Hematopoietic multipotent progenitor cell treated with erythropoietin and hydrocortisone succinate and interleukin-3 and kit ligand, for 6 days (in vitro differentiated cells): ENCODE measurements around the gene SLC22A3.
"Not testable (repeated sequence)": the region's sequence is repeated elsewhere in the genome, so short reads cannot be mapped to it uniquely, and the experiment has no call there.

ENCODE experiments used
- DNase-seq: peaks from one replicate; pipeline ENCODE4 v3.0.0-alpha.2; 2015

SLC22A3 gene

DNA sequence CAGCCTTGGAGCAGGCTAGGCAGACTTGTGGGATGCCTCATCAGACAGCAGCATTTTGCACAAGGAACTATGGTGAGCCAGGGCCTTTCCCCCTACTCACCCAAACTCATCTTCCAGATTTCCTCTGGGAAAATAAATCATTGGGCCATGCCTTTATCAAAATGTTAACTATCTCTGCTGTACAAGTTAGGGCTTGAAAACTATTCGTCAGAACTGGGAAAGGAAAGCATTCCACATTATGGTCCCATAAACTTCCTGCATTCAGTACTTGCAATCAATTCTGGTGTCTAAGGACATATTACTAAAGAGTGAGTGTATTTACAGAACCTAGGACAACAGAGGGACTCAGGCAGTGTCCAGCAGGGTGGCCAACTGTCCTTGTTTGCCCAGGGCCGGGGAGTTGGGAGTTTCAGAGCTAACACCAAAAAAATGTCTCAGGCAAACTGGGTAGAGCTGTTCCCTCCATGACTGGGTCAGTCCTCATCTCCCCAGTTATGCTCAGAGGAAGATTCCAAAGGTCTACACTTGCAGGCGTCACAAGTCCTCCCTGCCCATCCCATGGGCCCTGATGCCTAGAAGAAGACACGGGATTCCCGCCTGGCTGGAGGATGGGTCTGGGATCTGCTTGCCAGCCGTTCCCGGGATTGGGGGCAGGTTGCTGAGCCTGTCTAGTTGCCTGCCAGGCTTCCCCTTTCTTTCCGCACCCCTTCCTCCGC lies 72.2 kb downstream of the SLC22A3 start:
- DNase-seq: no peak

GRCh38 chr6:160420969-160421556 lies 72.9 kb downstream of the SLC22A3 start:
- DNase-seq: no peak

DNA sequence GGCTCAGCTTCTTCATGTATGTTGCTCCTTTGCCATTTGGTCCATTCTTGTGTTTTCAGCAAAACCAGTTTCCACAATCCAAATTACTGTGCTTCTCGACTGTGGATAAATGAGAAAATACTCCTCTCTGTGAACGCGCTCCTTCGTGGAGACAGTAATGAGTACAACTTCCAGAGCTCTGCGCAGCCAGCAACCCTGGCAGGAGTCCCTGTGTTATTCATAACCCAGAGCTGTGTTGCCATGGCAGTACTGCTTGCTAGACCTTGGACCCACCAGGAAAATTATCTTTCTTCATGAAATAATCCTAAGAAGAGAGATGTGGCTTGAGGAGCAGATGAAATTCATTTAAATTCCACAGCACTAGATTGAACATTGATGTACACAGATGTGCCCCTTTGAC lies 73.7 kb downstream of the SLC22A3 start:
- no peak for DNase-seq

GRCh38 chr6:160424256-160424655 lies 76.1 kb downstream of the SLC22A3 start:
- DNase-seq: no peak

GRCh38 chr6:160426136-160426535 lies 78.0 kb downstream of the SLC22A3 start:
- DNase-seq: no peak

DNA sequence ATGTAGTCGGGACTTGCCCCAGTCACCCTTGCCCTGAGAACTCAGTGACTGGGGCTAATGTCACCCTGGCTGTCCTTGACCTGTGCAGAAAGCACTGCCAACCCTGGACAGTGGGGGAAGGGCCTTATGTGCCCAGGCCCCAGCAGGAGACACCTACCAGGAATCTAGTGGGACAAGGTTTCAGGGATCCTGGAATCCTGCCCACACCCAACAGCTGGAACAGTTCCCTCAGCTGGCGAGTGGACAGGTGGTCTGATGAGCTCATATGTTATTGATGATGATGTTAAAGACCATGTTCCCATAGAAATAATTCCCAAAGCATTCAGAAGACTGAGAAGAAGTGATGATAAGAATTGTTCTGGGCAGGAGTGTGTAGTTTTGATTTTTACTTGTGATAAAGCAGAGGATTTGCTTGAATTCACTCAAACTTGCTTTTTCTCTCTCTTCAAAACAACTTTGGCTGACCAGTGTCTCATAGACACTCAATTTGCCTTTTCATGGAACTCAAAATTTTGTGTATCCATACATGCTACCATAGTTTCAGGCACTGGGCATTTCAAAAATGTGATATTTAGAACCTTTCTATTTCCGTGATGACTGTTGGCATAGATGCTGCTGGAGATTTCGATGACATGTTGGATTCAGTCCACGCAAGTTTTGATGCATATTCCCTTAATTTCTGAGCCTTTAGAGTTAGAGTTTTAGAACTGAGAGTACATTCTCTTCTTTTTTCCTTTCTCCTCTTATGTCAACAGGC lies 79.3 kb downstream of the SLC22A3 start:
- DNase-seq: no peak

GRCh38 chr6:160428069-160428430 lies 79.9 kb downstream of the SLC22A3 start:
- no peak for DNase-seq

DNA sequence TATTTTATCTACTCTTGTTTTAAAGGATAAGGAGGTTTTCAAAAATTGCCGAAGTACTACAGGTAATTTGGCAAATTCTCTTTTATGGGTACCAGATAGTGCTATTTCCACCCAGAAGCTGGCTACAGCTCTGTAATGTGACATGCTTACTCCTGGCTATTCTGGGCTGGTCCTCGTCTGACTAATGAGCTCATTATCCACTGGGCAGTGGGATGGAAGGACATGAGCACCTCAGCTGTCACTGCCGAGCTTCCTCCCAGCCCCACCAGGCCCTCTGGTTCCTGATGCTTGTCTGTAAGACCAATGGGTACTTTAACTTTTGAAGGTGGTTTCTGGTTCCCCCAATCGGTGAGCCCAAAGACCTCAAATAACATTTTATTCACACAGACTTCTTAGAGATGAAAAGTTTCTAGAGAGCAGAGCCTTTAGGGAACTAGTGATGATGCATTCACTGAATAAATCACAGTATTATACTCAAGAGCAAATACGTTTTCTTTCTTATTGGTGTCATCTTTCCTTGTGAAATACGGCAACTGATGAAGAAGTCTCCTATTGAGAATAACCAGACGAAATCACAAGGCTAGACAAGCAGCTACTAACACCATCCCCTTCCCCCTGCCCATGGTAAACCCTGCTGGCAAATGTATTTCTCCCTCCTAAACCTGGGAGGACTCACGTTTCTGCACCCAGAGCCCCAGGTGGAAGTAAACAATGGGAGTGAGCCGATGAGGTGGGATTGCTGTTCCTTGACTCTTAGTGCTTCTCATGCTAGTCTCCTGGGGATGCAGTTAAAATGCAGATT lies 80.8 kb downstream of the SLC22A3 start:
- DNase-seq: no peak

DNA sequence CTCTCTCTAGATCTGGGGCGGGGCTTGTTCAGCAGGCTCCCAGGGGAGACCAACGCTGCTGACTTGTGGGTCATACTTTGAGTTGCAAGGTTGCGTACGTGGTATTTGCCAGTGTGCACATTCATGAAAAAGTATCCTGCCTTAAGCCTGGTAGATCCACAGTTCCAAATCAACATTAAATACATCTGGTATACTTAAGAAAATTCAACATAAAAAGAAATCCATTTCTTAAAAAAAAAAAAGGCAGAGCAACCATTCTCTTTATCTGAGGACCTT lies 81.4 kb downstream of the SLC22A3 start:
- no peak for DNase-seq

DNA sequence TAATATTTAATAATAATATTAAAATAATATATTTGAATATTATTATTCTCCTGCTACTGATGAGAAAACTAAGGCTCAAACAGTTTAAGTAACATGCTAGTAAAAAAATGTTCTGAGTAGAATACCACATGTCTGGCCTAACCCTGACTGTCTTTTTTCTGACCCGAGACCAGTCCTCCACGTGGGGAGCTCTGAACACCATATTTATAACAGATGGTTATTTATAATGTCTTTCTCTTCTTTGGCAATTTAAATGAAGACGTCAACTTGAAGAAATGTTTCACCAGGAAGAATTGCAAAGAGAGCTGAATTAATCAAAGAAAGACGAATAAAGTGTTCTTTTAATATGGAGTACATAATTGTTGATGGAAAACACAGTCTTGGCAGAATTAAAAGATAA lies 82.0 kb downstream of the SLC22A3 start:
- DNase-seq: no peak

DNA sequence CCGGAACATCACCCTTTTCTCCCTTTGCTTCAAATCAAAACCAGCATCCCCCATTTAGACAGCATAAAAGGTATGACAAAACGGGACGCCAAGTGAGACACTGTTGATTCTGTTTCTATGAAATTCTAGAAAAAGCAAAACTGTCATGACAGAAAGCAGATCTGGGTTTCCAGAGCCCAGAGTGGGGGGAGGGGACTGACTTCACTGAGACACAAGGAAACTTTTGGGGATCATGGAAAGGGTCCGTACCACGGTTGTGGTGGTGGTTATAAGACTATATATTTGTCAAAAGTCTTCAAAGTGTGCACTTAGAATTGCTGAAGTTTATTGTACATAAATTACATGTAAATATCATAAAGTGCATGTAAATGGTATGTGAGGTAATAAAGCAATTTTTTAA lies 82.6 kb downstream of the SLC22A3 start:
- DNase-seq: no peak

GRCh38 chr6:160431226-160431625 lies 83.0 kb downstream of the SLC22A3 start:
- DNase-seq: no peak

GRCh38 chr6:160431791-160432404 lies 83.7 kb downstream of the SLC22A3 start:
- DNase-seq: no peak

DNA sequence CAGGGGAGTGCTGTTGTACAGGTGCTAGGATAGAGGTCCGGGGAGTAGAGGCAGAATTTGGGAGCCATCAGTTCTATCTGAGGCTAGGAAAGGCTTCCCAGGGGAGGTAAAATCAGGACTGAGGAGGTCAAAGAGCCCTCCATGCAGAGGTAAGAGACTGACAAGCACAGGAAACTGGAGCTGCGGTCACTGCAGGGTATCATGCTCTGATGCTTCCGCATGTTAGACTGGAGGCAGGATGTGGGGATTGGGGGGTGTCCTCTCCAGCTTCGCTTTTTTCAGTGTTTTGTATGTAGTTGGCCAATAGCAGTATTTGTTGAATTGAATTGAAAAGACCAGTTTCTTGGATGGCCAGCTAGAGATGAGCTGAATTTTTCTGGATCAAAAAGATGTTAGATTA lies 87.8 kb downstream of the SLC22A3 start:
- DNase-seq: no peak

GRCh38 chr6:160437154-160437553 lies 89.0 kb downstream of the SLC22A3 start:
- DNase-seq: no peak

DNA sequence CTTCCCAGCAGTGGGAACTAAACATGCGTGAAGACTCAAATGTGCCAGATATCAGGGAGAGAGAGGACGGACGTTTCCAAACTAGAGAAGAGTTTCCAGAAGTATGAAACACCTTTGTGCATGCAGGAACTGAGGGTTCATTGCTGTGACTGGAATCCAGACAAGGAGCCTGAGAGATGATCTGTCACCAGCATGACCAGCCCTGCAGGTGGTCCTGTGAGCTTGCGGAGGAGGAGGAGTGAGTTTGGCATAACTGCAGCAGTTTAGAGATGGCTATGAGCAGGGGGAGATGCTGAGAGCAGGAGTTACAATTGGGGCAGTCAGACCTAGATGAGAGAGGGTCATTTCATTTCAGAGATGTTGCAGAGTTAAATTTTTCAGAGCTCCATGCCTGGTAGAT lies 89.6 kb downstream of the SLC22A3 start:
- no peak for DNase-seq

DNA sequence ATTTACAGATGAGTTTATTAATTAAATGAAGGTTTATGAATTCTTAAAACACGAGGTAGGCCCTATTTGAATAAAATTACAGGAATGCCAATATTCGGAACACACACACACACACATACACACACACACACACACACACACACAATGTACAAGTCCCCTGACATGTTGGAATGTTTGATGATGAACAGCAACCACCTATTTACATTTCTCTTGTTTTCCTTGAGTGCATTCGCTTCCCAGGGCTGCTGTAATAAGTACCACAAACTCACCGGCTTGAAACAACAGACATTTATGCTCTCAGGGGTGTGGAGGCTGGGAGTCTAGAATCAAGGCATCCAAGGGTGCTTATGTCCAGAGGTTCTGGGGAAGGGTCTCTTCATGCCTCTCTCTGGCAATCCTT lies 90.3 kb downstream of the SLC22A3 start:
- no peak for DNase-seq

DNA sequence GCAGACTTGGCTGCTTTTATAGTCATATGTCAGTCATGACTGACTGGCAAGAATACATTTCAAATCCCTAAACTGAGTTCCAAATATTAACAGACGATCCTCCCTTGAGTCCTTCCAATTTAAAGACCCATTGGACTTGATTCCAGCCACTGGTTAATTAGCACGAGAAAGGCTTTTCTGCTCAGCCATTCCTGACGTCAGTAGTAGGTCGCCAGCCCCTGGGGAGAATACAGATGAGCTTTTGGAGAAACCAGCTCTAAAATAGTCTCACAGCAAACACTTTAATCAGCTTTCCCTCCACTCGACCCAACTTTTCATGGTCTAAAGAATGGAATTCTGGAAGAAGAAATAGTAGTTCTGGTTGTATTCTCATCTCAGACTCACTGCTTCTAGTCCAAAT lies 91.6 kb downstream of the SLC22A3 start:
- no peak for DNase-seq

GRCh38 chr6:160442151-160442550 lies 94.0 kb downstream of the SLC22A3 start:
- DNase-seq: no peak

- no peak for DNase-seq
Observed at GRCh38 chr6:160445130-160445529, 97.0 kb downstream of the SLC22A3 start.

- no peak for DNase-seq
Observed at GRCh38 chr6:160447350-160447749, 99.2 kb downstream of the SLC22A3 start.

- not testable (repeated sequence) for DNase-seq
Observed at GRCh38 chr6:160449787-160450186, 101.6 kb downstream of the SLC22A3 start.

DNA sequence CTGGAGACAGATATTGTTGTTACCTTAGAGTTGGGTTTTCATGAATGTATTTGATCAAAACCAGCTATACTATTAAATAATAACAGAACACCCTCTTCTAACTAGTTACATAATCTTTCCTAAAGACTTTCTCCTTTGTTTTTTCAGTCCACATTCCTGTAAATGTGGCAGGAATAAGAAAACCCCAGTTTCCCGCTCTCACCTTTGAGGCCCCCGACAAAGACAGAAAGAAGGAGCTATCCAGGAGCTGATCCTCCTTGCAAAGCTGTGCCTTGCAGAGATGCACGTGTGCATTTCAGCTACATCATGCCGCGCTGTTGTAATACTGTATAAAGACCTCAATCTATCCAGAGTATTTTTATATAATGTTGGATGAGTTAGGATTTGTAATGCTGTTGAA lies 102.7 kb downstream of the SLC22A3 start:
- DNase-seq: no peak
